Body of pancreas (tissue), 4 donors: ENCODE results near the gene PYM1. TPM values are rescaled to one million over a fixed set of nuclear protein-coding genes. Genes with fewer than 3 reads are reported as not detected.

Source experiments
- ATAC-seq: fragments of 150-250 bp; one replicate; pipeline ENCODE4 v1.9.1; 2016
- DNase-seq, 4 donors: peaks; one replicate each; pipeline ENCODE4 v3.0.0-alpha.2; 2019
- H3K27ac ChIP-seq, 4 donors: fragments of 200-600 bp; sonication (generic); 1 replicate in 3 of 4; 2 replicates in 1 of 4; pipeline versions ENCODE4 v1.5.1 to v1.6.1; 2016 to 2019; ENCODE audit warnings: mild to moderate bottlenecking in 1 of 4, mixed read lengths in 1 of 4, moderate library complexity in 1 of 4
- H3K27me3 ChIP-seq, 2 donors: fragments of 200-600 bp; sonication (generic); one replicate each; pipeline ENCODE4 v1.6.0; 2016; ENCODE audit warnings: mild to moderate bottlenecking in 1 of 2
- H3K36me3 ChIP-seq, 2 donors: fragments of 200-600 bp; sonication (generic); replicated peaks in 1 of 2; 2 replicates each; pipeline ENCODE4 v1.5.1; 2016; ENCODE audit warnings: low read depth in 2 of 2; ENCODE audit not compliant: insufficient read depth in 1 of 2
- H3K4me1 ChIP-seq: fragments of 200-600 bp; sonication (generic); one replicate; pipeline ENCODE4 v1.6.0; 2016
- H3K4me3 ChIP-seq, 2 donors: fragments of 200-600 bp; sonication (generic); 1 replicate in 1 of 2; 2 replicates in 1 of 2; pipeline ENCODE4 v1.5.1; 2016 to 2019
- H3K9me3 ChIP-seq, 3 donors: fragments of 200-600 bp; sonication (generic); 1 replicate in 2 of 3; 2 replicates in 1 of 3; pipeline ENCODE4 v1.5.1; 2016
- POLR2A ChIP-seq, 3 donors: fragments of 450-650 bp; IDR thresholded peaks; one replicate each; pipeline ENCODE4 v1.6.1; 2016; ENCODE audit warnings: antibody characterized with exemption in 3 of 3, mild to moderate bottlenecking in 2 of 3
- WGBS, 2 donors: methylation state at CpG; one replicate each; pipeline ENCODE4 v1.1.5; 2017; 5-methylcytosine and 5-hydroxymethylcytosine counted together
- intact Hi-C: fragments of 100-400 bp; cut with DNase I; formaldehyde crosslinking; loops from one replicate; pipeline ENCODE4 v1.15.1; 2023
- total RNA-seq, 2 donors: library from RNA; depleted of rRNA; stranded (reverse); fragments of >200 nt; gene quantifications; one replicate each; pipeline ENCODE4 v1.1.0, GENCODE V29; 2016
- TF ChIP-seq, protein P1 (sequence below), 7 experiments: fragments of 450-650 bp in 4 of 7; fragments of 200-600 bp in 3 of 7; sonication (generic) in 3 of 7; IDR thresholded peaks; one replicate each; pipeline ENCODE4 v1.5.1; 2016 to 2019; ENCODE audit warnings: antibody characterized with exemption in 7 of 7

Gene PYM1
- total RNA-seq, 2 donors from 2014 or later: 21.5 to 26.0 TPM

DNA sequence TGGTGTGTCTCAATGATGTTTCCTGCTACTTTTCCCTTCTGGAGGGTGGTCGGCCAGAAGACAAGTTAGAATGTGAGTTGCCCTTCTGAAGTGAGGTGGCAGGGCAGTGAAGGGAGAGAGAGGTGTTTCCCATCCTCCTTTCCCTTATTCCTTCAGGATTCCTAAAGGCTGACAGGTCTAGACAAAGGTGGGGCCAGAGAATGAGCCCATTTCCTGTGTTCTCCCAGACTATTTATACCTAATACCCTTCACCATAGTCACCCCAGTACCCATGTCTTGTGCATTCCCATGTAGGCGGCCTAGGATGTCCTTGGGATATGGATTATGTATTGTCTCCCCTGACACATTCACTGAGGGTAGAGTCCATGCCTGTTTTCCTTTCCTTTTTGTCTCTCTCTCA lies 10.3 kb upstream of the PYM1 start:
- Histone ChIP-seq H3K4me3 (no peak overlapping the region), H3K27me3 (no peaks in the 10 kb centered on the region), H3K9me3 (no peaks in the 10 kb centered on the region), H3K4me1 (peaks cover 29% of the 10 kb centered on the region), H3K27ac (no peak overlapping the region), H3K36me3 (no peaks in the 10 kb centered on the region)
- no peak for TF ChIP-seq POLR2A (IDR thresholded peaks at IDR 0.05)
- TF ChIP-seq, protein P1, sequence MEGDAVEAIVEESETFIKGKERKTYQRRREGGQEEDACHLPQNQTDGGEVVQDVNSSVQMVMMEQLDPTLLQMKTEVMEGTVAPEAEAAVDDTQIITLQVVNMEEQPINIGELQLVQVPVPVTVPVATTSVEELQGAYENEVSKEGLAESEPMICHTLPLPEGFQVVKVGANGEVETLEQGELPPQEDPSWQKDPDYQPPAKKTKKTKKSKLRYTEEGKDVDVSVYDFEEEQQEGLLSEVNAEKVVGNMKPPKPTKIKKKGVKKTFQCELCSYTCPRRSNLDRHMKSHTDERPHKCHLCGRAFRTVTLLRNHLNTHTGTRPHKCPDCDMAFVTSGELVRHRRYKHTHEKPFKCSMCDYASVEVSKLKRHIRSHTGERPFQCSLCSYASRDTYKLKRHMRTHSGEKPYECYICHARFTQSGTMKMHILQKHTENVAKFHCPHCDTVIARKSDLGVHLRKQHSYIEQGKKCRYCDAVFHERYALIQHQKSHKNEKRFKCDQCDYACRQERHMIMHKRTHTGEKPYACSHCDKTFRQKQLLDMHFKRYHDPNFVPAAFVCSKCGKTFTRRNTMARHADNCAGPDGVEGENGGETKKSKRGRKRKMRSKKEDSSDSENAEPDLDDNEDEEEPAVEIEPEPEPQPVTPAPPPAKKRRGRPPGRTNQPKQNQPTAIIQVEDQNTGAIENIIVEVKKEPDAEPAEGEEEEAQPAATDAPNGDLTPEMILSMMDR (IDR thresholded peaks at IDR 0.05): no peak
- no peak for DNase-seq
- WGBS, 2 donors: 74 to 77% methylated on average over 2 of the region's 2 CpGs
- intact Hi-C loops: no loop called here
- no peak for ATAC-seq

DNA sequence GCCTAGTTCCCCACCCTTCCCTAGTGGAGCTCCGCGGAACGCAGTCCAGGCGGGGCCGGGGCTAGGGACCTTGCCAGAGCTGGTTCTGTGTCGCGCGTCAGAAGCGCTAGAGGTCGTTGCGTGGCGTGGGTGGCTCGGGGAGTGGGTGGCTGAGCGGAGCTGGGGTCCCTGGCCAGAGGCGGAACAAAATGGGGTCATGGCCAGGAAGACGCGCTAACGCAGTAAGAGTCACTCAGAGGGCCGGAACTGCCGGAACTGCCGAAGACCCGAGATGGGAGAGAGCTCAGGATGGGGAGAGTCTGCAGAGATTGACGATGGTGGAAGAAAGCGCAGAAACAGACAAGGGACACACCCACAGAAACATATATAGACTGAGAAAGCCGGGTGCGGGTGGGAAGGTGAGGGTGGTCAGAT lies 8.1 kb upstream of the PYM1 start:
- TF ChIP-seq, protein P1 (IDR thresholded peaks at IDR 0.05): no peak
- TF ChIP-seq POLR2A (IDR thresholded peaks at IDR 0.05): no peak
- peaks cover 44% of the 10 kb centered on the region for H3K4me1 ChIP-seq
- H3K9me3 ChIP-seq: no peaks in the 10 kb centered on the region
- no peak overlapping the region for H3K4me3 ChIP-seq
- WGBS, 2 donors: 80 to 83% methylated on average over 25 to 26 of the region's 26 CpGs
- H3K36me3 ChIP-seq: no peaks in the 10 kb centered on the region
- DNase-seq (peak in 1 of 4 donors; percentile 9), ATAC-seq (no peak)
- H3K27me3 ChIP-seq: no peaks in the 10 kb centered on the region
- intact Hi-C loops: no loop called here
- no peak overlapping the region for H3K27ac ChIP-seq

DNA sequence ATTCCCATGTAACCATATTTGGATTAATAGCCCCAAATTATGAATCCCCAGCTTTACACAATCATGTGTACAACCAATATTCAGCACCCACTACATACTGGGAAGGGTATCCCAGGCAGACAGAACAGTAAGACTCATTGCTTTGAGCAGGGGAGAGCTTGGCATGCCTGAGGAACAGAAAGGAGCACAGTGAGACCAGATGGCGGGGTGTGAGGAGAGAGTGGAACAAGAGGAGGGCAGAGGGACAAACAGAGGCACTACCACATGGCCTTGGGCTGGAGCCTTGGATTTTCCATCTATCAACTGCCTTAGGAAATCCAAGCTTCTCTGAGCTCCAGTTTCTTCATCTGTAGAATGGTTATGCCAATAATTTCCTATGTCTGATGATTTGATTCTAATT lies 7.1 kb upstream of the PYM1 start:
- no peak overlapping the region for H3K4me3 ChIP-seq
- no peak for DNase-seq
- H3K27me3 ChIP-seq: no peaks in the 10 kb centered on the region
- no peak for TF ChIP-seq POLR2A (IDR thresholded peaks at IDR 0.05)
- TF ChIP-seq, protein P1 (IDR thresholded peaks at IDR 0.05): no peak
- 85 to 90% methylated on average over 1 of the region's 1 CpG for WGBS, 2 donors
- intact Hi-C loops: no loop called here
- H3K36me3 ChIP-seq: no peaks in the 10 kb centered on the region
- ATAC-seq: no peak
- peaks cover 43% of the 10 kb centered on the region for H3K4me1 ChIP-seq
- H3K27ac ChIP-seq: no peak overlapping the region
- H3K9me3 ChIP-seq: no peaks in the 10 kb centered on the region

DNA sequence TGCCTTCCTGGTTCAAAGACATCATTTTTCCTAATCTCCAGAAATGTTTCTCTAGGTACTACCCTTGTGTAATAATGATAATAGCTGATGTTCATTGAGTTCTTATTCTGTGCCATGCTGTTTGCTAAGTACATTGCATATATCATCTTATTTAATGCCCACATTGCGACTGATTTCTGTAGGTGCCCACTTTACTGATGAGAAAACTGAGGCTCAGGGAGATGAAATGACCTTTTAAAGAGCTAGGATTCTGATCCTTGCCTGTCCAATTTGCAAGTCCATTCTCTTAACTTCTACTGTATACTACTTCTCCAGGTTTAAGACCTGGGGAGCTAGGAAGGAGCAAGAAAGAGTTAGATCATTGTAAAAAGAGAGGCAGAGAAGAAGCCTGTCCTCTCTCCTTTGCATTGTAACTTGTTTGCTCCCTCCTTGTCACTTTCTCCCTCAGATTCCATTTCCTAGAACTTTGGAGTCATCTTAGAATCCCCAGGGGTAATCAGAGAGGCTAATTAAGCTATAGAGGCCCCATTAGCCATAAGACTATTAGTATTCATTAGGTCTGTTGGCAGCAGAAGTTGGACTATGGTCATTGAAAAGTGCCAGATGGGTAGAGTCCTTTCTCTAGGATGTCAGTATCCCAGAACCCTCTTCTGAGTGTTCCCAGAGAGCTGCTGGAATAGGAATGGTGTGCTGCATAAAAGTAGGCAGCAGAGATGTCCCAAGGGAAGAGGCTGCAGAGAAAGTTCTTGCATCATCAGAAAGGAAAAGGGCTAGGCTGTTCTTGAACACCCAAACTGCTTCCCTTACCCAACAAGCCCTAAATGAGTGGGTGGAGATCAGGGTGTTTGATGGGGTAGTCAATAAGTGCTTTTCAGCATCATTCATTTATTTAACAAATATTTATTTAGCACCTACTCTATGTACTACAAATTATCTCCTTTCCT lies 6.4 kb upstream of the PYM1 start:
- Histone ChIP-seq H3K4me3 (no peak overlapping the region), H3K27me3 (no peaks in the 10 kb centered on the region), H3K9me3 (no peaks in the 10 kb centered on the region), H3K4me1 (peaks cover 38% of the 10 kb centered on the region), H3K36me3 (no peaks in the 10 kb centered on the region), H3K27ac (no peak overlapping the region)
- no peak for TF ChIP-seq POLR2A (IDR thresholded peaks at IDR 0.05)
- TF ChIP-seq, protein P1 (IDR thresholded peaks at IDR 0.05): no peak
- 96 to 100% methylated on average over 1 of the region's 1 CpG for WGBS, 2 donors
- intact Hi-C loops: no loop called here
- DNase-seq: no peak
- no peak for ATAC-seq
